ENCODE data around the gene MRPS18A.
"Not testable (repeated sequence)": the region's sequence is repeated elsewhere in the genome, so short reads cannot be mapped to it uniquely, and the experiment has no call there.

The MRPS18A gene

GRCh38 chr6:43635387-43636307, 51.9 kb downstream of the MRPS18A start, which contains the start of gene MAD2L1BP:
MAD2L1BP (plus strand) TSS chr6:43635840; CDS start chr6:43635876, 36 bp downstream.
- DNase-seq (ENCODE audit: low read depth in 2 of 2): peak; percentile 79 to 85

GRCh38 chr6:43634702-43635303, 52.8 kb downstream of the MRPS18A start:
- no peak for DNase-seq (ENCODE audit: low read depth in 2 of 2)

GRCh38 chr6:43633002-43633401, 54.6 kb downstream of the MRPS18A start:
- not testable (repeated sequence) for DNase-seq (ENCODE audit: low read depth in 2 of 2)

- no peak for DNase-seq (ENCODE audit: low read depth in 2 of 2)
Observed at GRCh38 chr6:43630980-43631619, 56.5 kb downstream of the MRPS18A start.

GRCh38 chr6:43629505-43630300, 57.9 kb downstream of the MRPS18A start:
- peak; percentile 83 to 90 for DNase-seq (ENCODE audit: low read depth in 2 of 2)

GRCh38 chr6:43629104-43629504, 58.5 kb downstream of the MRPS18A start, which contains the start of gene GTPBP2:
GTPBP2 (minus strand) TSS chr6:43629264; CDS start chr6:43629162, 102 bp downstream.
- DNase-seq (ENCODE audit: low read depth in 2 of 2): peak; percentile 91 to 95

GRCh38 chr6:43628393-43629103, 59.0 kb downstream of the MRPS18A start:
- DNase-seq (ENCODE audit: low read depth in 2 of 2): peak; percentile 28 to 46

- no peak for DNase-seq (ENCODE audit: low read depth in 2 of 2)
Observed at GRCh38 chr6:43627008-43627825, 60.4 kb downstream of the MRPS18A start.

- no peak for DNase-seq (ENCODE audit: low read depth in 2 of 2)
Observed at GRCh38 chr6:43625393-43625992, 62.1 kb downstream of the MRPS18A start.

- DNase-seq (ENCODE audit: low read depth in 2 of 2): no peak
Observed at GRCh38 chr6:43624786-43625288, 62.8 kb downstream of the MRPS18A start.

GRCh38 chr6:43623880-43624785, 63.5 kb downstream of the MRPS18A start:
- no peak for DNase-seq (ENCODE audit: low read depth in 2 of 2)

- DNase-seq (ENCODE audit: low read depth in 2 of 2): no peak
Observed at GRCh38 chr6:43622541-43622940, 65.0 kb downstream of the MRPS18A start.

GRCh38 chr6:43621836-43622180, 65.8 kb downstream of the MRPS18A start:
- no peak for DNase-seq (ENCODE audit: low read depth in 2 of 2)

Data from stimulated activated CD4-positive, alpha-beta T cell treated with anti-CD3 and anti-CD28 coated beads, Interleukin-4, amount 100 ng/mL, for 48 hours (primary cell).